ENCODE measurements around the gene RPL19. TPM values are rescaled to one million over a fixed set of nuclear protein-coding genes. Genes with fewer than 3 reads are reported as not detected.

RPL19 gene
- total RNA-seq = 1,000 to 10,000 TPM; 2,120 to 2,134 TPM

DNA sequence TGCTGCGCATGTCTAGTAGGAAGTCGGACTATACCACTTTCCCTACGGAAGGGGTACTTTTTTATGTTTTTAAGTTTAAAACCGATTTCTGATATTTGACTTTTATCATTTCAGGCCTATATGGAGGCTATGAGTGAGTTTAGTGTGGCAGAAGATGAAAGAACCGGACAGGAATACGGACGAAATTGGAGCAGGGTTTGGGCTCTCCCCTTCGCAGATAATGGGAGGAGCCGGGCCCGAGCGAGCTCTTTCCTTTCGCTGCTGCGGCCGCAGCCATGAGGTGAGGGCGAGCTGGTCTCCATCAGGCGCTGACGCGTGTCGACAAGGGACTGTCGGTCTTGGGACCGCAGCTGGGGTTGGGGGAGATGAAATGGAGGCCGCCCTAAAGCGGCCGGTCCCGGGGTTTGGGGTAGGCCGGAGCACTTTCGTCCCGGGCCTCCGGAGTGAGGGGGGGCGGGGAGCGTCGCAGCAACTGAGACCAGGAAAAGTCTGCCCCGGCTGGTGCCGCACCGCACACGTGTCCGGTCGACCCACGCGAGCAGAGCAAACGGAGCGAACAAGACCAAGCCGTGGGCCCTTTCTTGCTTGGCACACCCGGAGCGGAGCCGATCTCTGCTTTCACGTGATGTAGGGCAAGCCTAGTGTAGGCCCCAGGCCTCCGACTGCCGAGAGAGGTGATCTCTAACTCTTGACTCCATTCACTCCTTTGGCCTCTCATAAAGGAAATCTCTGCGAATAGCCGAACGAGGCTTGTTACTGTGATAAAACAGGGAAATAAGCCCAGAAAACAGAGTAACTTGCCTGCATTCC, at the start of gene RPL19:
RPL19 (plus strand) TSS at position 214 of the 810 bp plus-strand sequence; CDS start at position 276, 62 bp downstream.
- H3K27me3 Mint-ChIP-seq = no peaks in the 10 kb centered on the region
- POLR2A ChIA-PET = interaction anchor here (0.7 to 1.8 kb wide), 20 partner anchors 9 to 726 kb away, joined by 3 to 14 read pairs (median 4); partner anchors contain the start of genes ARL5C, LASP1 and PLXDC1
- peaks cover 50% of the 10 kb centered on the region for H3K4me1 Mint-ChIP-seq
- H3K9me3 Mint-ChIP-seq = no peaks in the 10 kb centered on the region
- peaks cover 34% of the 10 kb centered on the region for H3K36me3 Mint-ChIP-seq
- DNase-seq = peak; percentile 84
- peak within 1 kb of the TSS; percentile 97 for H3K27ac Mint-ChIP-seq
- H3K4me3 Mint-ChIP-seq = peak within 1 kb of the TSS; percentile 95
- peak; percentile 65 for ATAC-seq (ENCODE audit: low read depth)

DNA sequence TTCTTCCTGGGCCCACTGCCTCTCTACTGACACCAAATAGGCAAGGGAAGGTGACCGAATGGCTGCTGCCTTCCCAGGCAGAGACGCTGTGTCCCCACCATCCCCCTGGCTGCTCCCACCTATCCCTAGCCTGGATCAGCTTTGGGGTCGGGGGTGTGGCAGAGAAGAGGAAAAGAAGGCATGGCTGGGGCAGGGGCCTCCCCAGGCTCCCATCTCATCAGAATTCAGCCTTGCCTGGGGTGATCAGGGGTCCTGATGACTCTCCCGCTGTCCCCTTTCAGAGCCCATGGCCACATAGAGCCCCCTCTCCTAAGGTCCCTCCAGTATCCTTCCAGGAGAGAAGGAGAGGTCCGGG, 49.3 kb upstream of the RPL19 start:
- Mint-ChIP-seq H3K4me3 (peak overlapping the region; percentile 66), H3K36me3 (peaks cover 3% of the 10 kb centered on the region), H3K27me3 (peaks cover 18% of the 10 kb centered on the region), H3K9me3 (peaks cover 1% of the 10 kb centered on the region), H3K4me1 (peaks cover 35% of the 10 kb centered on the region), H3K27ac (peak overlapping the region; percentile 31)
- DNase-seq (no peak), ATAC-seq (ENCODE audit: low read depth) (no peak)
- POLR2A ChIA-PET = interaction anchor here (0.8 to 4.1 kb wide), 4 partner anchors 15 to 58 kb away, joined by 3 to 34 read pairs (median 16); partner anchors contain the start of genes ARL5C and RPL19

- H3K4me1 Mint-ChIP-seq = peaks cover 35% of the 10 kb centered on the region
- peaks cover 3% of the 10 kb centered on the region for H3K36me3 Mint-ChIP-seq
- peak within 1 kb of the TSS; percentile 98 for H3K4me3 Mint-ChIP-seq
- peak; percentile 63 for DNase-seq
- peaks cover 1% of the 10 kb centered on the region for H3K9me3 Mint-ChIP-seq
- POLR2A ChIA-PET = interaction anchor here (0.8 to 4.1 kb wide), 13 partner anchors 14 to 297 kb away, joined by 3 to 34 read pairs (median 4); partner anchors contain the start of genes ARL5C and RPL19
- H3K27me3 Mint-ChIP-seq = peaks cover 18% of the 10 kb centered on the region
- H3K27ac Mint-ChIP-seq = peak within 1 kb of the TSS; percentile 94
- no peak for ATAC-seq (ENCODE audit: low read depth)
These were observed 48.7 kb upstream of the RPL19 start, which contains the start of gene PLXDC1 for GRCh38 chr17:39151150-39151942. PLXDC1 (minus strand) TSS chr17:39151637; CDS start chr17:39151437, 200 bp downstream.

DNA sequence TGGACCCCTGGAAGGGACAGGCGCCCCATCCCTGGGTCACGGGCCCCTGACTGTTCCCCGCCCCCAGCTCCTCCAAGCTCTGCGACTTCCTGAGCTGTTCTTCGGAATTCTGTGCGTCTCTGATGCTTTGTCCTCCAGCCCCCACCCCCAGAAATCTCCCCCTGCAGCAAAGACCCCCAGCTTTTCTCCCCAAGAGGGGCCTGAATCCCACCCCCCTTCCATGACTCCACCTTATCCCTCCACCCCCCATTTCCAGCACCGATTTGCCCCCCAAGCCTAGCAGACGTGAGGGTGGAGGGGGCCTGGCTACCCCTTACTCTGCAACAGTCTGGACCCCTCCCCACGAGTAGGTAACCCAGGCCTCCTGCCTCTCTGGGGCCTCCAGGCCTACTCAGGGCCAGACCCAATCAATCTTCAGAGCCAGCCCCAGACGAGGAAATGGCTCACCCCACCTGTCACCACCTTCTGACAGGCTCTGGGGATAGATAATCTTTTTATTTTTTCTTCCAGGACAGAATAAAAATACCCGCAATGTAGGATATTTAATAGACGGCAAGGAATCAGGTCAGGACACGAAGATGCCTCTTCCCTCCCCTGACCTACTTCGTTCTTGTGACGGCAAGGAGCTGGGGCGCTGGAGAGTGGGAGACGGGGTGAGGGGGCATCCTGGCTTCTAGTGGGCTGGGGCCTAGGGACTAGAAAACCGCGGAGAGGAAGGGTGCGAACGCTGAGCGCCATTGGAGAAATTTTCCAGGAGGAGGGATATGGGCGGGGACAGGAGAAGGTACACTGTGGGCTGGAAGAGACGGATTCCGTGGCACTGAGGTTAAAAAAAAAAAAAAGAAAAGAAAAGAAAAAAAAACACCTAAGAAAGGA, 47.9 kb upstream of the RPL19 start:
- Mint-ChIP-seq H3K4me1 (peaks cover 35% of the 10 kb centered on the region), H3K27ac (peak overlapping the region; percentile 94), H3K4me3 (peak overlapping the region; percentile 98), H3K36me3 (peaks cover 3% of the 10 kb centered on the region), H3K27me3 (peaks cover 18% of the 10 kb centered on the region), H3K9me3 (peaks cover 1% of the 10 kb centered on the region)
- POLR2A ChIA-PET = interaction anchor here (0.7 to 4.1 kb wide), 22 partner anchors 13 to 445 kb away, joined by 3 to 34 read pairs (median 4); partner anchors contain the start of genes ARL5C, LASP1, LASP1NB and RPL19
- DNase-seq = peak; percentile 51
- ATAC-seq (ENCODE audit: low read depth) = peak; percentile 13

- peak overlapping the region; percentile 94 for H3K27ac Mint-ChIP-seq
- peaks cover 3% of the 10 kb centered on the region for H3K36me3 Mint-ChIP-seq
- H3K4me3 Mint-ChIP-seq = peak overlapping the region; percentile 98
- H3K9me3 Mint-ChIP-seq = peaks cover 1% of the 10 kb centered on the region
- ATAC-seq (ENCODE audit: low read depth) (peak; percentile 47), DNase-seq (peak; percentile 95)
- peaks cover 16% of the 10 kb centered on the region for H3K27me3 Mint-ChIP-seq
- POLR2A ChIA-PET = interaction anchor here (0.5 to 4.1 kb wide), 23 partner anchors 12 to 447 kb away, joined by 3 to 34 read pairs (median 5); partner anchors contain the start of genes ARL5C, LASP1, LASP1NB and PSMB3
- H3K4me1 Mint-ChIP-seq = peaks cover 32% of the 10 kb centered on the region
These were observed 46.5 kb upstream of the RPL19 start for GRCh38 chr17:39153599-39154051.

- peaks cover 6% of the 10 kb centered on the region for H3K27me3 Mint-ChIP-seq
- H3K4me3 Mint-ChIP-seq = no peak overlapping the region
- H3K9me3 Mint-ChIP-seq = peaks cover 1% of the 10 kb centered on the region
- H3K4me1 Mint-ChIP-seq = peaks cover 24% of the 10 kb centered on the region
- H3K36me3 Mint-ChIP-seq = peaks cover 3% of the 10 kb centered on the region
- DNase-seq (no peak), ATAC-seq (ENCODE audit: low read depth) (no peak)
- no peak overlapping the region for H3K27ac Mint-ChIP-seq
- POLR2A ChIA-PET = no interaction called here
These were observed 44.4 kb upstream of the RPL19 start for GRCh38 chr17:39155654-39156053.

DNA sequence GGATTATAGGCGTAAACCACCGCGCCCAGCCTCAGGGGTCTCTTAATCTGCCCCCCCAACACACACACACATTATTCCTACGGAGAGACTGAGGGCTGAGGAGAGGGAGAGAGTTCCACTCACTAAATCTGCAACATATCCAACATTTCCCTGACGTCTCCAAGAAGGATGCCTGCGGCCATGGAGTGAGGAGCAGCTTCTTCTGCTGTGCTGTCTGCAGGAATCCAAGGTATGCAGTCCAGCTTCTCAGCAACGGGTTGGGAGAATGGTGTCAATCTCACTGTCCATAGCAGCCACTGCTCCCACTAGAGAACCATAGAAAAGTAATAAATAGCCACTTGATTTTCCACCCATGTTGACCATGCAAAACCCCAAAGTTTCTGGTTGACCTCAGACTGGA, 43.6 kb upstream of the RPL19 start:
- H3K4me1 Mint-ChIP-seq = peaks cover 23% of the 10 kb centered on the region
- H3K27ac Mint-ChIP-seq = no peak overlapping the region
- peaks cover 3% of the 10 kb centered on the region for H3K36me3 Mint-ChIP-seq
- peaks cover 1% of the 10 kb centered on the region for H3K9me3 Mint-ChIP-seq
- H3K4me3 Mint-ChIP-seq = no peak overlapping the region
- POLR2A ChIA-PET = no interaction called here
- peaks cover 2% of the 10 kb centered on the region for H3K27me3 Mint-ChIP-seq
- DNase-seq (no peak), ATAC-seq (ENCODE audit: low read depth) (no peak)

- Mint-ChIP-seq H3K4me1 (peaks cover 7% of the 10 kb centered on the region), H3K27me3 (peaks cover 9% of the 10 kb centered on the region), H3K4me3 (no peak overlapping the region), H3K9me3 (peaks cover under 1% of the 10 kb centered on the region), H3K36me3 (peaks cover 2% of the 10 kb centered on the region), H3K27ac (no peak overlapping the region)
- POLR2A ChIA-PET = interaction anchor here (0.7 kb wide), 1 partner anchor 63 kb away, joined by 3 read pairs; no protein-coding TSS in a partner anchor
- no peak for DNase-seq
- ATAC-seq (ENCODE audit: low read depth) = no peak
These were observed 41.5 kb upstream of the RPL19 start for GRCh38 chr17:39158623-39159022.

- Mint-ChIP-seq H3K36me3 (no peaks in the 10 kb centered on the region), H3K27ac (no peak overlapping the region), H3K9me3 (no peaks in the 10 kb centered on the region), H3K4me3 (no peak overlapping the region), H3K27me3 (peaks cover 20% of the 10 kb centered on the region), H3K4me1 (peaks cover 14% of the 10 kb centered on the region)
- DNase-seq (no peak), ATAC-seq (ENCODE audit: low read depth) (no peak)
- POLR2A ChIA-PET = no interaction called here
These were observed 38.1 kb upstream of the RPL19 start for GRCh38 chr17:39161962-39162361.

DNA sequence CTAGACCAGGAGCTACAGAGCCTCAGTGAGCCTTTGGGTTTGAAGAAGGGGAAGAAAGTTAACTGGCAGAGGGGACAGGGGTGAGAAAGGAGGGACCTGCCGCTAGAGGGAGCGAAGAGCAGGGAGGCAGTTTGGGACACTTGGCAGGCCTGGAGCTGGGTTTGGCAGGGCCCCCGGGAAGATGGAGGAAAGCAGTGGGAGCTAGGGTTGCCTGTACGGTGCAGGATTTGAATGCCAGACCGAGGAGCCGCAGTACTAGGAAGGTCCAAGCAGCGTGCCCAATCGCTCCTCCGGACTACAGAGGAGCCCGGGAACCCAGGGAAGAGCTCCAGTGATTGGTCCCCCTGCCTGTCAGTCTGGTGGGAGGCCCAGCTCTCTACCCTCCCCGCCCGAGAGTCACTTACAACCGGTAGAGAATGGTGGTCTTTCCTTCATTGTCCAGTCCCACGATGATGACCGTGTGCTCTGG, 35.4 kb upstream of the RPL19 start:
- POLR2A ChIA-PET = interaction anchor here (0.5 to 3.2 kb wide), 12 partner anchors 8 to 311 kb away, joined by 3 to 26 read pairs (median 5); partner anchors contain the start of genes PLXDC1, RPL19 and RPL23
- Mint-ChIP-seq H3K9me3 (peaks cover 3% of the 10 kb centered on the region), H3K4me1 (peaks cover 28% of the 10 kb centered on the region), H3K27me3 (peaks cover 28% of the 10 kb centered on the region), H3K36me3 (no peaks in the 10 kb centered on the region), H3K4me3 (peak overlapping the region; percentile 89), H3K27ac (peak overlapping the region; percentile 52)
- peak; percentile 80 for DNase-seq
- ATAC-seq (ENCODE audit: low read depth) = peak; percentile 95

DNA sequence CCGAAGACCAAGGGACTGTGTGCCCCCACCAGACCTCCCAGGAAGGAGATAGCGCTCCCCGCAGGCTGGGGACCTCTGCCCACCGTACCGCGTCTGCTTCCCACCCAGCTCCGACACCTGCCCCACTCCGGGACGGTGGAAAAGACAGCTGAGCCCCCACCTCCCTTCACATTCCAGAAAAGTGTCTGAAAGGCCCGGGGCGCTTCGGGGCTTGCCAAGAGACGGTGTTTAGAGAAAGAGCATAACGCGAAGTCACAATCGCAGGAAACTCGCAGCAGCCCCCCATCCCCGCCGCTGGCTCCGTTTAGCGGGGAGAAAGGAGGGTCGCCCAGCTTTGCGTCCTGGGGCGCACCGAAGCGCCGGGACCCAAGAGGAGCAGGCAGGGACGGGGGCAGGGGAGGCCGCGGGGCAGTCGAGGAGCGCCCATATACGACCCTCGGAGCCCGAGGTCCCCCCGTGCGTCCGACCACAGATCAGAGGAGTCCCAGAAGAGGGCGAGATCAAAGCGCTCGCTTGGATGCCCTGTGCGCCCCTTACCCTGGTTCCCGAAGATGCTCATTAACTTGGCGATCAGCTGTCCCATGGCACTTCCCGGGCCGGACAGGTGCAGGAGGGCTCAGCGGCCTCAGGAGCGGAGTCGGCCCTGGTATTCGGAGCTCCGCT, 34.8 kb upstream of the RPL19 start:
- Mint-ChIP-seq H3K27ac (peak overlapping the region; percentile 52), H3K4me1 (peaks cover 29% of the 10 kb centered on the region), H3K27me3 (peaks cover 33% of the 10 kb centered on the region), H3K9me3 (peaks cover 3% of the 10 kb centered on the region), H3K36me3 (no peaks in the 10 kb centered on the region), H3K4me3 (peak overlapping the region; percentile 89)
- DNase-seq (no peak), ATAC-seq (ENCODE audit: low read depth) (peak; percentile 30)
- POLR2A ChIA-PET = interaction anchor here (0.5 to 3.2 kb wide), 10 partner anchors 8 to 311 kb away, joined by 3 to 26 read pairs (median 6); partner anchors contain the start of genes PLXDC1, RPL19 and RPL23
